ENCODE data around the gene CRTC3. TPM values are rescaled to one million over a fixed set of nuclear protein-coding genes. Genes with fewer than 3 reads are reported as not detected.

CRTC3 gene
- total RNA-seq, 1 experiment from 2014 or later, result 17.5 TPM

DNA sequence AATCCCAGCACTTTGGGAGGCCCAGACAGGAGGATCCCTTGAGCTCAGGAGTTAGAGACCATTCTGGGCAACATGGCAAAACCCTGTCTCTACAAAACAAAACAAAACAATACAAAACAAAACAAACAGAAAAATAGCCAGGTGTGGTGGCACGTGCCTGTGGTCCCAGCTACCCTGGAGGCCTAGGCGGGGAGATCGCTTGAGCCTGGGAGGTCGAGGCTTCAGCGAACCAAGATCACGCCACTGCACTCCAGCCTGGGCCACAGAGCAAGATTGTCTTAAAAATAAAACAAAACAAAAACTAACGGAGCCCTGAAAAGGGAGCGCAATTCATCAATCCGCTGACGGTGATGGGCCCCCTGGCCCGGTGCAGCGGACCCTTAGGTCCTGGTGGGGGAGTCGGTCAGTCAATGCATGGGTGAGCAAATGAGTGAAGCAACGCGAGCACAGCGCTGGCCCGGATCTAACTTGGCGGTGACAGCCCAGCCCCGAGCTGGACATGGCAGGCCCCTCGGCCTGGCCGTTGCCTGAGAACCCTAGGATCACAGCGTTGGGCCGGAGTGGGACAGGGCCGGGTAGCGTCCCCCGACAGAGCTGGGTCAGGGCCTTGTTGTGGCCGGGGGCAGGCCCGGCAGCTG, 135.0 kb downstream of the CRTC3 start:
- no TSS peak for BruUV-seq (replicated peaks)
- CTCF ChIA-PET, result interaction anchor here (1.0 to 1.5 kb wide), 2 partner anchors 11 to 221 kb away, joined by 4 read pairs; no protein-coding TSS in a partner anchor
- no peak for TF ChIP-seq CTCF (IDR thresholded peaks at IDR 0.05; ENCODE audit: unreplicated experiment)

GRCh38 chr15:90665288-90666134, 135.8 kb downstream of the CRTC3 start:
- H3K27ac Mint-ChIP-seq (ENCODE audit: unreplicated experiment), result peak overlapping the region; percentile 37

More for the DNA sequence above, 135.0 kb downstream of the CRTC3 start:
- peaks cover 3% of the 10 kb centered on the region for H3K9me3 Mint-ChIP-seq (ENCODE audit: low read depth, unreplicated experiment)
- H3K36me3 Mint-ChIP-seq (ENCODE audit: insufficient read depth, unreplicated experiment), result peaks cover 24% of the 10 kb centered on the region
- H3K4me1 Mint-ChIP-seq (ENCODE audit: low read depth, unreplicated experiment), result peaks cover 18% of the 10 kb centered on the region
- H3K4me3 Mint-ChIP-seq (ENCODE audit: low read depth, unreplicated experiment), result peak overlapping the region; percentile 77
- H3K27me3 Mint-ChIP-seq (ENCODE audit: unreplicated experiment), result peaks cover 17% of the 10 kb centered on the region
- intact Hi-C loops (cut with micrococcal nuclease; ENCODE audit: unreplicated experiment), result loop anchor here (5.0 kb wide), 1 partner anchor 53 kb away; the partner anchor contains the start of gene BLM
- DNase-seq, result no peak
- H3K27ac Mint-ChIP-seq (ENCODE audit: unreplicated experiment), result peak overlapping the region; percentile 64

DNA sequence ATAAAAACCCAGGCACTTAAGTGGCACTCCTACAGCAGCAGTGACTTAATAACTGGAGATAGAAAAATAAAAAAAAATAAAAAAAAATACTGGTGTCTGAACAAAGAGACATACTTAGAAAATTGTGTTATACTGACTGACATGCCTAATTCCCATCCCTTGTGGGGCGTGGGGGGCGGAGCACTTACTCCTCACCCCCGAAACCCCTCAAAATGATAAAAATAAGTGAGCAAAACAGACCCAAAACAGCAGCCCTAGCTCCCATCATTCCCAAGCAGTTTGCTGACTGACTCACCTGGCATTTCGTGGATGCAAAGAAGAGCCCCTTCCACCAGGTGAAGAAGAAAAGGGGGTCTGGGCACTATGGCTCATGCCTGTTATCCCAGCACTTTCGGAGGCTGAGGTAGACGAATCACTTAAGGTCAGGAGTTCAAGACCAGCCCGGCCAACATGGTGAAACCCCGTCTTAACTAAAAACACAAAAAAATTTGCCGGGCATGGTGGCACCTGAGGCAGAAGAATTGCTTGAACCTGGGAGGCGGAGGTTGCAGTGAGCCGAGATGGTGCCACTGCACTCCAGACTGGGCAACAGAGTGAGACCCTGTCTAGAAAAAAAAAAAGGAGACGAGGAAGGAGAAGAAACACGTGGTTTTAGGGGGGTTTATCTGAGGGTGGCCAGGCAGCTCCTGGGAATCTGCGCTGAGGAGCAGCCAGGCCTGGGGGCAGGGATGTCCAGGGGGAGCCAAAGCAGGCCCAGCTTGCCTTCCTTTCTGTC, 136.6 kb downstream of the CRTC3 start:
- TF ChIP-seq CTCF (IDR thresholded peaks at IDR 0.05; ENCODE audit: unreplicated experiment), result no peak
- peak overlapping the region; percentile 77 for H3K4me3 Mint-ChIP-seq (ENCODE audit: low read depth, unreplicated experiment)
- H3K4me1 Mint-ChIP-seq (ENCODE audit: low read depth, unreplicated experiment), result peaks cover 8% of the 10 kb centered on the region
- H3K27me3 Mint-ChIP-seq (ENCODE audit: unreplicated experiment), result peaks cover 30% of the 10 kb centered on the region
- H3K9me3 Mint-ChIP-seq (ENCODE audit: low read depth, unreplicated experiment), result peaks cover 3% of the 10 kb centered on the region
- no peak for DNase-seq
- peaks cover 24% of the 10 kb centered on the region for H3K36me3 Mint-ChIP-seq (ENCODE audit: insufficient read depth, unreplicated experiment)
- peak overlapping the region; percentile 37 for H3K27ac Mint-ChIP-seq (ENCODE audit: unreplicated experiment)
- CTCF ChIA-PET, result no interaction called here
- no TSS peak for BruUV-seq (replicated peaks)
- intact Hi-C loops (cut with micrococcal nuclease; ENCODE audit: unreplicated experiment), result loop anchor here (5.0 kb wide), 1 partner anchor 51 kb away; the partner anchor contains the start of gene BLM

More at GRCh38 chr15:90665288-90666134, 135.8 kb downstream of the CRTC3 start:
- peak overlapping the region; percentile 77 for H3K4me3 Mint-ChIP-seq (ENCODE audit: low read depth, unreplicated experiment)
- TSS peak; percentile 72 for BruUV-seq (replicated peaks)
- peaks cover 22% of the 10 kb centered on the region for H3K27me3 Mint-ChIP-seq (ENCODE audit: unreplicated experiment)
- no peak for TF ChIP-seq CTCF (IDR thresholded peaks at IDR 0.05; ENCODE audit: unreplicated experiment)
- peaks cover 14% of the 10 kb centered on the region for H3K4me1 Mint-ChIP-seq (ENCODE audit: low read depth, unreplicated experiment)
- DNase-seq, result peak; percentile 69
- peaks cover 24% of the 10 kb centered on the region for H3K36me3 Mint-ChIP-seq (ENCODE audit: insufficient read depth, unreplicated experiment)
- intact Hi-C loops (cut with micrococcal nuclease; ENCODE audit: unreplicated experiment), result loop anchor here (5.0 kb wide), 1 partner anchor 52 kb away; the partner anchor contains the start of gene BLM
- CTCF ChIA-PET, result interaction anchor here (1.5 kb wide), 1 partner anchor 11 kb away, joined by 4 read pairs; no protein-coding TSS in a partner anchor
- H3K9me3 Mint-ChIP-seq (ENCODE audit: low read depth, unreplicated experiment), result peaks cover 3% of the 10 kb centered on the region

Data from Calu3 (cell line).